Stomach (tissue), 9 donors: Measurements from ENCODE around the gene ROBO1. TPM values are rescaled to one million over a fixed set of nuclear protein-coding genes. Genes with fewer than 3 reads are reported as not detected.

ENCODE experiments used
- DNase-seq, 2 donors: peaks; one replicate each; pipeline versions ENCODE4 v3.0.0 to v3.0.0-alpha.2; 2013 to 2019
- H3K27ac ChIP-seq, 5 donors: fragments of 200-600 bp in 4 of 5; sonication (generic) in 4 of 5; one replicate each; pipeline ENCODE4 v1.5.1; 2013 to 2019; ENCODE audit warnings: mild to moderate bottlenecking in 1 of 5, moderate library complexity in 1 of 5
- H3K27me3 ChIP-seq, 3 donors: fragments of 200-600 bp; sonication (generic); one replicate each; pipeline ENCODE4 v1.5.1; 2017 to 2019; ENCODE audit warnings: mixed run types in 1 of 3
- H3K36me3 ChIP-seq, 4 donors: fragments of 200-600 bp; sonication (generic); 1 replicate in 3 of 4; 2 replicates in 1 of 4; pipeline ENCODE4 v1.5.1; 2016 to 2019
- H3K4me1 ChIP-seq, 4 donors: fragments of 200-600 bp; sonication (generic); one replicate each; pipeline ENCODE4 v1.5.1; 2016 to 2019
- H3K4me3 ChIP-seq, 4 donors: fragments of 200-600 bp; sonication (generic) in 3 of 4; one replicate each; pipeline ENCODE4 v1.5.1; 2016 to 2019; ENCODE audit warnings: mild to moderate bottlenecking in 1 of 4
- H3K9me3 ChIP-seq, 4 donors: fragments of 200-600 bp; sonication (generic); one replicate each; pipeline ENCODE4 v1.5.1; 2016 to 2019
- EP300 ChIP-seq: sonication (generic); formaldehyde crosslinking; IDR thresholded peaks from one replicate; pipeline ENCODE4 v1.6.1; 2017; ENCODE audit warnings: antibody characterized with exemption
- POLR2A ChIP-seq, 4 donors: fragments of 450-650 bp; IDR thresholded peaks; one replicate each; pipeline ENCODE4 v1.6.1; 2016; ENCODE audit warnings: antibody characterized with exemption in 4 of 4, control low read depth in 2 of 4, mild to moderate bottlenecking in 1 of 4, moderate library complexity in 1 of 4
- POLR2AphosphoS5 ChIP-seq, 3 donors: sonication (generic); formaldehyde crosslinking; IDR thresholded peaks; one replicate each; pipeline ENCODE4 v1.6.1; 2016; ENCODE audit warnings: antibody characterized with exemption in 3 of 3
- WGBS, 5 donors: extraction: QIAGEN DNeasy Blood & Tissue Kit in 3 of 5; methylation state at CpG; one replicate each; pipeline versions ENCODE4 v1.1.5 to v1.1.7; 2013 to 2018; 5-methylcytosine and 5-hydroxymethylcytosine counted together
- intact Hi-C: fragments of 100-400 bp; cut with DNase I; formaldehyde crosslinking; loops from one replicate; pipeline ENCODE4 v1.15.1; 2023; ENCODE audit warnings: low total_unique reads
- polyA plus RNA-seq, 3 donors: library from polyadenylated mRNA; stranded (reverse); fragments of 200-250 nt; gene quantifications; one replicate each; pipeline ENCODE4 v1.2.3, GENCODE V29; 2013
- total RNA-seq, 5 donors: library from RNA; depleted of rRNA; stranded (reverse); fragments of >200 nt; gene quantifications; one replicate each; pipeline versions ENCODE4 v1.1.0 to v1.2.3, GENCODE V29; 2014 to 2016
- TF ChIP-seq, protein P1 (sequence below), 7 experiments: fragments of 450-650 bp in 4 of 7; fragments of 200-600 bp in 3 of 7; sonication (generic) in 3 of 7; IDR thresholded peaks; one replicate each; pipeline ENCODE4 v1.5.1; 2016 to 2019; ENCODE audit warnings: antibody characterized with exemption in 7 of 7, control low read depth in 2 of 7, mild to moderate bottlenecking in 1 of 7
- donor health status: healthy with polysubstance abuse.
- donor health status: Bipolar disorder and iron deficiency.
- donor health status: healthy.

Gene ROBO1
- total and polyA plus RNA-seq, 8 donors, result 2.0 to 174 (median 4.5) TPM

DNA sequence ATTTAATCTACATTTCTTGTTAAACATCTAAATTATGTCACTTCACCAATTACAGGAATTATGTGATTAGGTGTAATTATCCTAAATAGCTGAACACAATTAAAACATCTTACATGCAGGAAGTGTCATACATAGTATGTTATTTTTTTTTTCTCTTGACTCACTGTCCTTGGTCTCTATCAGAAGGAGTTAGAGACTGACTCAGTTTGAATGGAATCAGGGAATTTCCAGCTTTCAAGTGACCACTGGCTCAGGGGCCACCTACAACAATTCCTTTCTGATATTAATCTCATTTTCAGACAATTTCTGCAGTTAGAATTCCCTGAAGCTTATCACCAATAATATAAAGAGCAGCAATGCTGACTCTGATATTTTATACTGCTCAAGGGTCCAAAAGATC is 400.7 kb downstream of the ROBO1 start:
- peaks cover 0 to 8% (median 0%) of the 10 kb centered on the region in 4 donors for H3K4me1 ChIP-seq
- TF ChIP-seq, protein P1, sequence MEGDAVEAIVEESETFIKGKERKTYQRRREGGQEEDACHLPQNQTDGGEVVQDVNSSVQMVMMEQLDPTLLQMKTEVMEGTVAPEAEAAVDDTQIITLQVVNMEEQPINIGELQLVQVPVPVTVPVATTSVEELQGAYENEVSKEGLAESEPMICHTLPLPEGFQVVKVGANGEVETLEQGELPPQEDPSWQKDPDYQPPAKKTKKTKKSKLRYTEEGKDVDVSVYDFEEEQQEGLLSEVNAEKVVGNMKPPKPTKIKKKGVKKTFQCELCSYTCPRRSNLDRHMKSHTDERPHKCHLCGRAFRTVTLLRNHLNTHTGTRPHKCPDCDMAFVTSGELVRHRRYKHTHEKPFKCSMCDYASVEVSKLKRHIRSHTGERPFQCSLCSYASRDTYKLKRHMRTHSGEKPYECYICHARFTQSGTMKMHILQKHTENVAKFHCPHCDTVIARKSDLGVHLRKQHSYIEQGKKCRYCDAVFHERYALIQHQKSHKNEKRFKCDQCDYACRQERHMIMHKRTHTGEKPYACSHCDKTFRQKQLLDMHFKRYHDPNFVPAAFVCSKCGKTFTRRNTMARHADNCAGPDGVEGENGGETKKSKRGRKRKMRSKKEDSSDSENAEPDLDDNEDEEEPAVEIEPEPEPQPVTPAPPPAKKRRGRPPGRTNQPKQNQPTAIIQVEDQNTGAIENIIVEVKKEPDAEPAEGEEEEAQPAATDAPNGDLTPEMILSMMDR (IDR thresholded peaks at IDR 0.05), result no peak
- TF ChIP-seq POLR2AphosphoS5 (IDR thresholded peaks at IDR 0.05), result no peak
- no peak for TF ChIP-seq EP300
- no peak for TF ChIP-seq POLR2A (IDR thresholded peaks at IDR 0.05)
- DNase-seq, result no peak
- no peak overlapping the region for H3K4me3 ChIP-seq
- intact Hi-C loops, result no loop called here
- H3K27me3 ChIP-seq, result no peaks in the 10 kb centered on the region
- H3K27ac ChIP-seq, result no peak overlapping the region
- no peaks in the 10 kb centered on the region for H3K36me3 ChIP-seq
- H3K9me3 ChIP-seq, result peaks cover 0 to 1% (median 0%) of the 10 kb centered on the region in 4 donors

DNA sequence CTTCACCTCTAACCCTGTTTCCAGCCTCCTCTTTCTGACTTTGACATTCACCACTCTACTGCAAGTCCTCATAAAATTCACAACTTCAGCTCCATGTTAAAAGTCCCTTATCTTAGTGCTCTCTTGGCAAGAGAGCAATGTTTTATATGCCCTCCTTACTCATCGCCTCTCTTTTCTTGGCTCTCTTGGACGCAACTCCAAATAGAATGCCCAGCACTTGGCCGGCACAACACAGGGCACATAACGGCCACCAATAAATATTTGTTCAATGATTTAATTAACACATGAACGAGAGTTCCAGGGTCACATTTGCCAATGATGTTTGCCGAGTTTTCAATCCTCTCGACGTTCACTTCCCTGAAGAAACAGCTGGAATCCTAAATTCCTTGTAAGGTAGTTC is 401.4 kb downstream of the ROBO1 start:
- Histone ChIP-seq H3K4me1 (peaks cover 0 to 8% (median 0%) of the 10 kb centered on the region in 4 donors), H3K27ac (no peak overlapping the region), H3K4me3 (no peak overlapping the region), H3K36me3 (no peaks in the 10 kb centered on the region), H3K9me3 (no peaks in the 10 kb centered on the region), H3K27me3 (no peaks in the 10 kb centered on the region)
- 26 to 49% (median 38%) methylated on average over 8 of the region's 8 CpGs for WGBS, 5 donors
- TF ChIP-seq POLR2A (IDR thresholded peaks at IDR 0.05) (no peak), POLR2AphosphoS5 (IDR thresholded peaks at IDR 0.05) (no peak), EP300 (no peak)
- TF ChIP-seq, protein P1 (IDR thresholded peaks at IDR 0.05), result no peak
- no peak for DNase-seq
- intact Hi-C loops, result no loop called here

DNA sequence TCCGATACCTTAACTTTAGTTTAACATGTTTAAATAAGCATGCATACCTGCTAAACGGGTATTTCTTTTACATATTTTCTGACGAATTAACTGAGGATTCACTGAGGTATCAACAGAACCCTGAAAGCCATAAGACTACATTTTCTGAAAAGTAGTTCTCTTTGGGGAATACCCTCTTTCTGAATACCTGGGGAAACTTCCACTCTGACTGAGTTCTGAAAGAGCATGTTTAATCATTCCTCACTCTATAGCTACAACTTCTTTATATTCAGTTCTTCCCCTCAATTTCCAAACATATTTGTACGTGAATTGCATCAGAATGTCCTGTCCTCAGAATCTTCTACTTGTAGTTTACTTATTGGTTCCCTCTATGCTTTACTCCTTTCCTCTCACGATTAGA is 403.0 kb downstream of the ROBO1 start:
- intact Hi-C loops, result no loop called here
- TF ChIP-seq POLR2A (IDR thresholded peaks at IDR 0.05), result no peak
- no peak for TF ChIP-seq EP300
- no peak for TF ChIP-seq POLR2AphosphoS5 (IDR thresholded peaks at IDR 0.05)
- TF ChIP-seq, protein P1 (IDR thresholded peaks at IDR 0.05), result no peak
- Histone ChIP-seq H3K4me3 (no peak overlapping the region), H3K36me3 (no peaks in the 10 kb centered on the region), H3K27ac (no peak overlapping the region), H3K27me3 (no peaks in the 10 kb centered on the region), H3K9me3 (no peaks in the 10 kb centered on the region), H3K4me1 (peaks cover 0 to 8% (median 0%) of the 10 kb centered on the region in 4 donors)
- DNase-seq, result no peak
- WGBS, 5 donors, result 73 to 84% (median 78%) methylated on average over 5 of the region's 5 CpGs

DNA sequence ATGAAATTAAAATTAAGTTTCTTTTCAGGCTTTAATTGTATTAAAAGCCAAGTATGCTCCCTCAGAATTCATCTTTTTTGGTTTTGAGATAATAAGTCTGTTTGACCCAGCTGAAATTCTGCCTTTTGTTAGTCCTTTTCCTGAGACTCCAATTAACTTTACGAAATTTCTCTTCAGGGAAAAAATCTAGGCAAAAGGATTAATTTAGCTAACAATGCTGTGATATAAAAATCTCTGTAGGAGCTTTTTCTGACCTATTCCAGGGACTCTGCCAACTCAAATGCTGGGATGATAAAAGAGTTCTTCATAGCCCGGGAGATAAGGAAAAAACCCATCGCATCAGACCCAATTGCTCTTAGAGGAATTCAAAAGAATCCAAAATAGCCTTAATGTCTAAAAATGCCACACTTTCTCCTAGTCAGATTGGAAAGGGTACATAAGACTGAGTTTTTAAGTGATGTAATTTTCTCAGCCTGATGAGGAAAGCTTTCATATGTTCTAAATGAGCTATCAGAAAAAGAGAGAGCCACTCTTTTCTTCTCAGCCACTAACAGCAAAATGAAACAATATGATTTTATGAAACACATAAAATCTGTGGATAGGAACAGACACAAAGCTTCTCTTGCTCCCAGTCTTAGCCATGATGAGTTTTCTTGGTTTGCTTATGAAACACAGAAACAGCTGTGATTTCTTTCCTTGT is 405.1 kb downstream of the ROBO1 start:
- no peaks in the 10 kb centered on the region for H3K9me3 ChIP-seq
- 44 to 66% (median 51%) methylated on average over 3 of the region's 3 CpGs for WGBS, 5 donors
- no peak overlapping the region for H3K27ac ChIP-seq
- no peaks in the 10 kb centered on the region for H3K36me3 ChIP-seq
- H3K4me3 ChIP-seq, result no peak overlapping the region
- no peak for DNase-seq
- H3K27me3 ChIP-seq, result no peaks in the 10 kb centered on the region
- intact Hi-C loops, result no loop called here
- TF ChIP-seq EP300 (no peak), POLR2AphosphoS5 (IDR thresholded peaks at IDR 0.05) (no peak), POLR2A (IDR thresholded peaks at IDR 0.05) (no peak)
- TF ChIP-seq, protein P1 (IDR thresholded peaks at IDR 0.05), result no peak
- H3K4me1 ChIP-seq, result peaks cover 0 to 8% (median 0%) of the 10 kb centered on the region in 4 donors
